OCI-LY7 (cell line): ENCODE data around the gene FOXF2. TPM values are rescaled to one million over a fixed set of nuclear protein-coding genes. Genes with fewer than 3 reads are reported as not detected.

Source experiments
- BruUV-seq: library from RNA; stranded (reverse); fragments of 400-500 nt; replicated peaks from 2 replicates; lab custom pipeline; 2021; lab: Mats Ljungman, UMichigan
- CTCF ChIA-PET: fragments of 300-600 bp; sonication (Branson Sonifier 250); formaldehyde crosslinking; loops from one replicate; lab custom pipeline; 2022; ENCODE audit warnings: antibody characterized with exemption; ENCODE audit not compliant: unreplicated experiment; lab: Charles Lee
- POLR2A ChIA-PET: fragments of 300-600 bp; sonication (Branson Sonifier 250); formaldehyde crosslinking; loops from one replicate; lab custom pipeline; 2022; ENCODE audit warnings: antibody characterized with exemption; lab: Charles Lee
- DNase-seq: peaks from one replicate; pipeline ENCODE4 v3.0.0-alpha.2; 2015; ENCODE audit warnings: low spot score
- H2AFZ ChIP-seq: fragments of 200-600 bp; sonication (generic), shearing (Covaris generic); 2 replicates; pipeline ENCODE4 v1.6.1; 2014; ENCODE audit warnings: mild to moderate bottlenecking, antibody characterized with exemption, low read length, moderate library complexity
- H3K27ac ChIP-seq: fragments of 200-600 bp; sonication (generic); 2 replicates; pipeline ENCODE4 v1.5.1; 2014; ENCODE audit warnings: mixed run types, low read depth, mild to moderate bottlenecking, moderate library complexity, low read length, inconsistent platforms; ENCODE audit not compliant: poor library complexity, severe bottlenecking
- H3K36me3 ChIP-seq: fragments of 200-600 bp; sonication (generic); 2 replicates; pipeline ENCODE4 v1.6.1; 2014; ENCODE audit warnings: mild to moderate bottlenecking, antibody characterized with exemption, low read length, moderate library complexity, mixed read lengths; ENCODE audit not compliant: insufficient read depth
- H3K4me1 ChIP-seq: fragments of 200-600 bp; sonication (generic); 2 replicates; pipeline ENCODE4 v1.5.1; 2014; ENCODE audit warnings: mild to moderate bottlenecking, low read length; ENCODE audit not compliant: insufficient read depth, poor library complexity, severe bottlenecking
- H3K4me2 ChIP-seq: fragments of 200-600 bp; sonication (generic); 2 replicates; pipeline ENCODE4 v1.6.1; 2014; ENCODE audit warnings: mild to moderate bottlenecking, low read length
- H3K4me3 ChIP-seq: fragments of 200-600 bp; sonication (generic); 2 replicates; pipeline ENCODE4 v1.5.1; 2014; ENCODE audit warnings: mild to moderate bottlenecking, low read depth, low read length; ENCODE audit not compliant: poor library complexity, severe bottlenecking
- H3K79me2 ChIP-seq: fragments of 200-600 bp; sonication (generic); 2 replicates; pipeline ENCODE4 v1.6.1; 2016; ENCODE audit warnings: low read depth, mild to moderate bottlenecking, low read length, moderate library complexity, mixed read lengths; ENCODE audit not compliant: insufficient read depth
- H3K9me2 ChIP-seq: fragments of 200-600 bp; sonication (generic); 2 replicates; pipeline ENCODE4 v1.6.1; 2016; ENCODE audit warnings: mild to moderate bottlenecking, low read length, mixed read lengths; ENCODE audit not compliant: insufficient read depth
- H3K9me3 ChIP-seq: fragments of 200-600 bp; sonication (generic); 2 replicates; pipeline ENCODE4 v1.6.1; 2014; ENCODE audit warnings: mild to moderate bottlenecking, mixed run types, low read length, mixed read lengths
- H4K20me1 ChIP-seq: fragments of 200-600 bp; sonication (generic); 2 replicates; pipeline ENCODE4 v1.6.1; 2014; ENCODE audit warnings: mild to moderate bottlenecking, antibody characterized with exemption, low read length, moderate library complexity, mixed read lengths; ENCODE audit not compliant: insufficient read depth
- CTCF ChIP-seq: fragments of 200-600 bp; sonication (generic); conservative IDR thresholded peaks from 2 replicates; pipeline ENCODE4 v1.5.1; 2014; ENCODE audit warnings: mild to moderate bottlenecking, antibody characterized with exemption, low read length, moderate library complexity, mixed read lengths
- EZH2phosphoT487 ChIP-seq: fragments of 200-600 bp; sonication (generic); IDR thresholded peaks from 2 replicates; pipeline ENCODE4 v1.6.1; 2018; ENCODE audit warnings: low read depth, borderline replicate concordance, mild to moderate bottlenecking, mixed run types, antibody characterized with exemption, low read length, moderate library complexity, mixed read lengths
- intact Hi-C: fragments of 100-400 bp; cut with micrococcal nuclease; formaldehyde crosslinking; loops from one replicate; pipeline ENCODE4 v1.10.0; 2022; ENCODE audit not compliant: unreplicated experiment
- total RNA-seq, 2 experiments: library from RNA; depleted of rRNA in 1 of 2; stranded (reverse); fragments of >200 nt in 1 of 2; shearing (Covaris generic) in 1 of 2; gene quantifications; 2 replicates each; pipeline ENCODE4 v1.2.3, GENCODE V29; 2014 to 2022

Gene FOXF2
- total RNA-seq, 2 experiments from 2014 or later: not detected

GRCh38 chr6:1407499-1407990, 18.2 kb downstream of the FOXF2 start:
- Histone ChIP-seq H3K79me2 (no peaks in the 10 kb centered on the region), H3K36me3 (no peaks in the 10 kb centered on the region), H3K9me2 (no peaks in the 10 kb centered on the region), H3K4me1 (no peaks in the 10 kb centered on the region), H3K4me2 (no peak overlapping the region), H3K9me3 (no peaks in the 10 kb centered on the region), H3K4me3 (no peak overlapping the region), H2AFZ (no peak overlapping the region), H4K20me1 (no peaks in the 10 kb centered on the region), H3K27ac (no peak overlapping the region)
- TF ChIP-seq EZH2phosphoT487 (no peak), CTCF (no peak)
- intact Hi-C loops: no loop called here
- DNase-seq: no peak
- ChIA-PET POLR2A (interaction anchor here (0.6 kb wide), 1 partner anchor 875 kb away, joined by 3 read pairs; no protein-coding TSS in a partner anchor), CTCF (interaction anchor here (0.6 kb wide), 1 partner anchor 10 kb away, joined by 3 read pairs; no protein-coding TSS in a partner anchor)
- no TSS peak for BruUV-seq

GRCh38 chr6:1409774-1410465, 20.5 kb downstream of the FOXF2 start:
- ChIA-PET POLR2A (interaction anchor here (0.6 kb wide), 1 partner anchor 8 kb away, joined by 3 read pairs; no protein-coding TSS in a partner anchor), CTCF (no interaction called here)
- no peak overlapping the region for H3K4me2 ChIP-seq
- DNase-seq: no peak
- H2AFZ ChIP-seq: no peak overlapping the region
- no peak overlapping the region for H3K27ac ChIP-seq
- no peak overlapping the region for H3K4me3 ChIP-seq
- no peaks in the 10 kb centered on the region for H4K20me1 ChIP-seq
- TF ChIP-seq CTCF: no peak
- no peak for TF ChIP-seq EZH2phosphoT487
- intact Hi-C loops: no loop called here
- no peaks in the 10 kb centered on the region for H3K9me3 ChIP-seq
- no peaks in the 10 kb centered on the region for H3K79me2 ChIP-seq
- no TSS peak for BruUV-seq
- no peaks in the 10 kb centered on the region for H3K9me2 ChIP-seq
- H3K36me3 ChIP-seq: no peaks in the 10 kb centered on the region
- no peaks in the 10 kb centered on the region for H3K4me1 ChIP-seq

- Histone ChIP-seq H3K4me2 (no peak overlapping the region), H3K27ac (no peak overlapping the region), H3K4me3 (no peak overlapping the region), H3K9me2 (no peaks in the 10 kb centered on the region), H3K79me2 (no peaks in the 10 kb centered on the region), H2AFZ (no peak overlapping the region), H3K4me1 (no peaks in the 10 kb centered on the region), H4K20me1 (no peaks in the 10 kb centered on the region), H3K36me3 (no peaks in the 10 kb centered on the region), H3K9me3 (no peaks in the 10 kb centered on the region)
- no peak for DNase-seq
- CTCF ChIA-PET: no interaction called here
- no peak for TF ChIP-seq CTCF
- no peak for TF ChIP-seq EZH2phosphoT487
- intact Hi-C loops: no loop called here
- POLR2A ChIA-PET: no interaction called here
- no TSS peak for BruUV-seq
Measured at GRCh38 chr6:1412901-1413300, 23.5 kb downstream of the FOXF2 start.
